Osteocyte (in vitro differentiated cells): ENCODE data around the gene SEMA6B. TPM values are rescaled to one million over a fixed set of nuclear protein-coding genes. Genes with fewer than 3 reads are reported as not detected.

Experiments used
- DNase-seq: peaks from one replicate; pipeline ENCODE4 v3.0.0; 2021; ENCODE audit warnings: mixed read lengths; ENCODE audit not compliant: unreplicated experiment; ENCODE audit errors: extremely low spot score
- H3K27ac Mint-ChIP-seq: one replicate; pipeline ENCODE4 v1.8.0; 2021; ENCODE audit warnings: mild to moderate bottlenecking, mixed read lengths; ENCODE audit not compliant: unreplicated experiment
- H3K27me3 Mint-ChIP-seq: one replicate; pipeline ENCODE4 v1.8.0; 2021; ENCODE audit warnings: mixed read lengths; ENCODE audit not compliant: unreplicated experiment
- H3K36me3 Mint-ChIP-seq: one replicate; pipeline ENCODE4 v1.8.0; 2021; ENCODE audit warnings: mixed read lengths; ENCODE audit not compliant: unreplicated experiment
- H3K4me1 Mint-ChIP-seq: one replicate; pipeline ENCODE4 v1.8.0; 2021; ENCODE audit warnings: mixed read lengths; ENCODE audit not compliant: unreplicated experiment
- H3K4me3 Mint-ChIP-seq: one replicate; pipeline ENCODE4 v1.8.0; 2021; ENCODE audit warnings: mild to moderate bottlenecking, moderate library complexity, mixed read lengths; ENCODE audit not compliant: unreplicated experiment
- H3K9me3 Mint-ChIP-seq: one replicate; pipeline ENCODE4 v1.8.0; 2021; ENCODE audit warnings: mixed read lengths; ENCODE audit not compliant: unreplicated experiment
- total RNA-seq: library from RNA; stranded (reverse); gene quantifications from 2 replicates; pipeline ENCODE4 v1.2.1, GENCODE V29; 2021
- TF ChIP-seq, protein P1 (sequence below): fragments of 200-600 bp; sonication (generic); IDR thresholded peaks from 2 replicates; pipeline ENCODE4 v1.5.0; 2021; ENCODE audit warnings: antibody characterized with exemption, mild to moderate bottlenecking, moderate library complexity

SEMA6B gene
- total RNA-seq, 1 donor from 2014 or later = 6.2 TPM

DNA sequence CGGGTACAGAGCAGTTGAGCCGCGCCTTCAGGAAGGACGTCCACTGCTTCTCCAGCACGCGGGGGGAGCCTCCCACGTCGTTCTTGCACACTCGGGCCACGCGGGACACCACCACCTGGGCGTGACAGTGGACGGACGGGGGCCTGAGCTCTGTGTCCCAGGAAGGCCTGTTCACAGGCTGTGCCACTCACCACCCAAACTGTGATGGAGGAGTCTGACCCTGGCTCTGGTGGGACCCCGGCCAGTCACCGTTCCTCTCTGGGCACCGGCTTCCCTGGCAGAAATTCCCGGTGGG, 7.0 kb downstream of the SEMA6B start:
- no peaks in the 10 kb centered on the region for H3K9me3 Mint-ChIP-seq
- no peaks in the 10 kb centered on the region for H3K27me3 Mint-ChIP-seq
- no peaks in the 10 kb centered on the region for H3K4me1 Mint-ChIP-seq
- no peak for DNase-seq
- no peaks in the 10 kb centered on the region for H3K36me3 Mint-ChIP-seq
- H3K4me3 Mint-ChIP-seq = no peak overlapping the region
- H3K27ac Mint-ChIP-seq = no peak overlapping the region
- TF ChIP-seq, protein P1, sequence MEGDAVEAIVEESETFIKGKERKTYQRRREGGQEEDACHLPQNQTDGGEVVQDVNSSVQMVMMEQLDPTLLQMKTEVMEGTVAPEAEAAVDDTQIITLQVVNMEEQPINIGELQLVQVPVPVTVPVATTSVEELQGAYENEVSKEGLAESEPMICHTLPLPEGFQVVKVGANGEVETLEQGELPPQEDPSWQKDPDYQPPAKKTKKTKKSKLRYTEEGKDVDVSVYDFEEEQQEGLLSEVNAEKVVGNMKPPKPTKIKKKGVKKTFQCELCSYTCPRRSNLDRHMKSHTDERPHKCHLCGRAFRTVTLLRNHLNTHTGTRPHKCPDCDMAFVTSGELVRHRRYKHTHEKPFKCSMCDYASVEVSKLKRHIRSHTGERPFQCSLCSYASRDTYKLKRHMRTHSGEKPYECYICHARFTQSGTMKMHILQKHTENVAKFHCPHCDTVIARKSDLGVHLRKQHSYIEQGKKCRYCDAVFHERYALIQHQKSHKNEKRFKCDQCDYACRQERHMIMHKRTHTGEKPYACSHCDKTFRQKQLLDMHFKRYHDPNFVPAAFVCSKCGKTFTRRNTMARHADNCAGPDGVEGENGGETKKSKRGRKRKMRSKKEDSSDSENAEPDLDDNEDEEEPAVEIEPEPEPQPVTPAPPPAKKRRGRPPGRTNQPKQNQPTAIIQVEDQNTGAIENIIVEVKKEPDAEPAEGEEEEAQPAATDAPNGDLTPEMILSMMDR = no peak

DNA sequence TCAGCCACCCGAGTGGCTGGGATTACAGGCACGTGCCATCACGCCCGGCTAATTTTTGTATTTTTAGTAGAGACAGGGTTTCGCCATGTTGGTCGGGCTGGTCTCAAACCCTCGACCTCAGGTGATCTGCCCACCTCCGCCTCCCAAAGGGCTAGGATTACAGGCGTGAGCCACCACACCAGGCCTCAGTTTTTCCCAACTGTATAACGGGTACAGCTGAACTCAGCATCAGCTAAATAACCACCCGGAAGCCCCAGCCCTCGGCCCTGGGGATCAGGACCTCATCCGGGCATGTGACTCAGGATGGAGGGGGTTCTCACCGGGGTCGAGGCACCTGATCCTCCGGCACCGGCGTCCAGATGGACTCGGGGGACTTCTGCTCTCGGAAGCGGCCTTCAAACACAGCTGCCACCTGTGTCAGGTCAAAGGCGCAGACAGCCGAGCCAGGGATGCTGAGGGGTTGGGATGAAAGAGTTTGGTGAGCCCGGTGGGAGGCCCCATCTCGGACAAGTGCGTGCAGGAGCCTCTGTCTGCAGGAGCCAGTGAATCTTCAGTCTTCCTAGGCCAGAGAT, 8.9 kb downstream of the SEMA6B start:
- no peak overlapping the region for H3K4me3 Mint-ChIP-seq
- no peaks in the 10 kb centered on the region for H3K27me3 Mint-ChIP-seq
- no peaks in the 10 kb centered on the region for H3K9me3 Mint-ChIP-seq
- DNase-seq = no peak
- no peaks in the 10 kb centered on the region for H3K36me3 Mint-ChIP-seq
- H3K4me1 Mint-ChIP-seq = no peaks in the 10 kb centered on the region
- TF ChIP-seq, protein P1 = no peak
- H3K27ac Mint-ChIP-seq = no peak overlapping the region

DNA sequence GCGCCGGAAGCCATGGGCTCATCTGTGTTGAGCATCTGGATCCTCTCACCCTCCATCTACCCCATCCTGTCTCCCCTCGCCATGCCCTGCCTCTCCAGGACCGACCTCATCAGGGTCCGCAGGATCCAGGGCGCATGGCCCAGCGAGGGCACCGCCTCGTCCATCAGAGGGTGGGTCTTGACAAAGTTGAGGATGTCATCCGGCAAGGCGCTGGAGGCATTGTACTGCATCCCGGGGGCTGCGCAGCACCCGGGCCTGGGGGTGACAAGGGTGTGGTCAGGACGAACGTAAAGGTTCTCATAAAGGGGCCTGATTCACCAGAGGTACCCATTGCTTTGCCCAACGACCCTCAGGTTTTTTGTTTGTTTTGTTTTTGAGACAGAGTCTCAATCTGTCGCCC, 9.5 kb downstream of the SEMA6B start:
- Mint-ChIP-seq H3K4me1 (no peaks in the 10 kb centered on the region), H3K36me3 (no peaks in the 10 kb centered on the region), H3K27me3 (no peaks in the 10 kb centered on the region), H3K27ac (no peak overlapping the region), H3K4me3 (no peak overlapping the region), H3K9me3 (no peaks in the 10 kb centered on the region)
- DNase-seq = no peak
- TF ChIP-seq, protein P1 = no peak

DNA sequence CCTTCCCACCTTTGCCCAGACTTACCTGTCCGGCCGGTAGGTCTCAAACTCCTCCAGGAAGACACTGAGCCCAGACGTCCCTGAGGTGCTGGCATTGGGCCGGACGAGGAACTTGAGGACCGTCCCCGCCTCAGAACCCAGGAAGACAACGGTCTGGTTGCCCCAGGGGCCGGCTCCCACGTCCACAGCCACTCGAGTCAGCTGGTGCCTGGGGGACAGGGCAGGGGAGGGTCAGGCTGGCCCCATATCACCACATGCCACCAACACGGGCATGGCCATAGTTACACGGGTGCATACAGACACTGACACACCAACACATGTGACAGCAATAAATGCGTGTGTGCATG, 11.3 kb downstream of the SEMA6B start:
- no peaks in the 10 kb centered on the region for H3K36me3 Mint-ChIP-seq
- H3K4me3 Mint-ChIP-seq = no peak overlapping the region
- no peak for DNase-seq
- H3K9me3 Mint-ChIP-seq = no peaks in the 10 kb centered on the region
- H3K4me1 Mint-ChIP-seq = no peaks in the 10 kb centered on the region
- H3K27me3 Mint-ChIP-seq = no peaks in the 10 kb centered on the region
- TF ChIP-seq, protein P1 = no peak
- no peak overlapping the region for H3K27ac Mint-ChIP-seq

DNA sequence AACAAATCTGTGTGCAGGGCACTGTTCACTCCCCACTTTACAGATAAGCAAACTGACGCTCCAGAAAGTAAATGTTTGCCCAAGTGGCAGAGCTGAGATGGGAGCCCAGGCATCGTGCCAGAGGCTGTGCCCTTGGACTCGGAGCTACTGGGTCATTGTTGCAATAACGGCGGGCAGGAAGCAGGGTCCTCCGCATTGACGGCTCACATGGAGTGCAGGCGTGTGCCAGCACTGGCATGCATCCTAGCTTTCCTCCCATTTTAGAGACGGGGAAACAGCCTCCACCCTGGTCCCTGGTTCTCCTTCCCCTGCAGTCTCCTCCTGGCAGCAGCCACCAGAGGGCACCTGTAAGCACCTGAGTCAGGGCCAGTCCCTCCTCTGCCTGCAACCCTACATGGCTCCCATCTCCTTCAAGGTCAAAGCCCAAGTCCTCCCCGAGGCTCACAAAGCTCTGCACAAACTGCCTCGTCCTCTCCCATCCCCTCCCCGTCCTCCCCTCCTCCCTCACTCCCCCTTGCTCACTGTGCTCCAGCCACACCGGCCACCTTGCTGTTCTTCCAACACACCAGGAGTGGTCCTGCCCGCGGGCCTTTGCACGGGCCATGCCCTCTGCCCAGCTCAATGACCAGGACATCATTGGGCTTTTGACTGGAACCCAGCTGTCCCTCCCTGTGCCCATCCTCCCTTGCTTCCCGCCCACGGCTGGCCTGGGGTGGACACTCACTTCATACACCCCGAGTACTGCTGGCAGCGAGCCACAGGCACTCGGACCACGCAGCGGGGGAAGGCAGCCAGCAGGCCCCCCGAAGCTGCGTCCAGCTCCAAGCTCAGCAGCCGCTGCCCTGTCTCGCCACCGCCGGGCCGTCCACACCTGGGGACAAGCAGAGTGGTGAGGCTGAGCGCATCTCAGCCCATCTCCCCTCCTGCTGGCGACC, 11.9 kb downstream of the SEMA6B start:
- no peaks in the 10 kb centered on the region for H3K4me1 Mint-ChIP-seq
- no peaks in the 10 kb centered on the region for H3K27me3 Mint-ChIP-seq
- TF ChIP-seq, protein P1 = peak; percentile 34
- no peak for DNase-seq
- no peaks in the 10 kb centered on the region for H3K9me3 Mint-ChIP-seq
- no peak overlapping the region for H3K4me3 Mint-ChIP-seq
- H3K27ac Mint-ChIP-seq = no peak overlapping the region
- no peaks in the 10 kb centered on the region for H3K36me3 Mint-ChIP-seq
